Measurements from ENCODE around the gene VAC14.

DNA sequence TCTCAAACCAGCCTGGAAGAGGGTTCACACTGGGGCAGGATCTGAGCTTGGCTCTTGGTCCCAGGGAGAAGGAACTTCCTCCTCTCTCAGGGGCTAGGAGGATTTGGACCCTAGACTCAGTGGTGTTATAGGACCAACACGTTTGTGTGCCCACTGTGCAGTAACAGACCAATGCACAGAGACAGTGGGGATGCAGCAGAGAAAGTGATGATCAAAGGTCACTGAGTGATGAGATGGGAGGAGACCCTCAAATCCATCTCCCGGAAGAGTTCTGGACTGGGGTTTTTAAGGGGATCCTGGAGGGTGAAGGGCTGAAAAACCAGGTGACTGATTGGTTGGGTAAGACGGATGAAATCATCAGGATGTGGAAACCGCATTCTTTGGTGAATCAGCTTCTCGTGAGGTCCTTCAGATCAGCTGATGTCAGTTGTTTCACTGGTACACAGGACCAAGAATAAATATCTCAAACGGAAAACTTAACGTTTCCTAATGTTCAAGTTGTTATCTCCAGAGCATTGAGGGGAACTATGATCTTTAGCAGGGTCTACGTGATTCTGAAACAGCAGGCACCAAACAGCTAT, 3.3 kb upstream of the VAC14 start:
- TF ChIP-seq, protein P1, sequence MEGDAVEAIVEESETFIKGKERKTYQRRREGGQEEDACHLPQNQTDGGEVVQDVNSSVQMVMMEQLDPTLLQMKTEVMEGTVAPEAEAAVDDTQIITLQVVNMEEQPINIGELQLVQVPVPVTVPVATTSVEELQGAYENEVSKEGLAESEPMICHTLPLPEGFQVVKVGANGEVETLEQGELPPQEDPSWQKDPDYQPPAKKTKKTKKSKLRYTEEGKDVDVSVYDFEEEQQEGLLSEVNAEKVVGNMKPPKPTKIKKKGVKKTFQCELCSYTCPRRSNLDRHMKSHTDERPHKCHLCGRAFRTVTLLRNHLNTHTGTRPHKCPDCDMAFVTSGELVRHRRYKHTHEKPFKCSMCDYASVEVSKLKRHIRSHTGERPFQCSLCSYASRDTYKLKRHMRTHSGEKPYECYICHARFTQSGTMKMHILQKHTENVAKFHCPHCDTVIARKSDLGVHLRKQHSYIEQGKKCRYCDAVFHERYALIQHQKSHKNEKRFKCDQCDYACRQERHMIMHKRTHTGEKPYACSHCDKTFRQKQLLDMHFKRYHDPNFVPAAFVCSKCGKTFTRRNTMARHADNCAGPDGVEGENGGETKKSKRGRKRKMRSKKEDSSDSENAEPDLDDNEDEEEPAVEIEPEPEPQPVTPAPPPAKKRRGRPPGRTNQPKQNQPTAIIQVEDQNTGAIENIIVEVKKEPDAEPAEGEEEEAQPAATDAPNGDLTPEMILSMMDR (IDR thresholded peaks at IDR 0.05), result no peak
- no peak for TF ChIP-seq EP300 (IDR thresholded peaks at IDR 0.05)
- TF ChIP-seq MAX (IDR thresholded peaks at IDR 0.05), result no peak
- TF ChIP-seq MYC (IDR thresholded peaks at IDR 0.05; ENCODE audit: borderline replicate concordance, low read length), result no peak
- TF ChIP-seq PBX3 (IDR thresholded peaks at IDR 0.05), result no peak
- no peak for TF ChIP-seq POLR2A (IDR thresholded peaks at IDR 0.05; ENCODE audit: low read length)
- TF ChIP-seq MAFK (IDR thresholded peaks at IDR 0.05; ENCODE audit: partially characterized antibody), result no peak
- no peak for TF ChIP-seq TFCP2L1 (CRISPR knock-in tag; IDR thresholded peaks at IDR 0.05)
- TF ChIP-seq RCOR1 (IDR thresholded peaks at IDR 0.05; ENCODE audit: low read depth, low read length), result no peak
- TF ChIP-seq USF2 (IDR thresholded peaks at IDR 0.05), result no peak
- no peak for TF ChIP-seq ZFP36 (IDR thresholded peaks at IDR 0.05; ENCODE audit: borderline replicate concordance, partially characterized antibody)
- TF ChIP-seq JUN (IDR thresholded peaks at IDR 0.05), result no peak

Data from A549 (cell line).